GM12891 (cell line): ENCODE results near the gene ZGLP1.

Experiments
- POLR2A ChIP-seq: IDR thresholded peaks from 2 replicates; pipeline ENCODE4 v1.6.1; 2011; ENCODE audit warnings: low read depth, low read length, control low read depth
- POLR2AphosphoS5 ChIP-seq: IDR thresholded peaks from 2 replicates; pipeline ENCODE4 v1.6.1; 2011; ENCODE audit warnings: low read depth, low read length, control low read depth

DNA sequence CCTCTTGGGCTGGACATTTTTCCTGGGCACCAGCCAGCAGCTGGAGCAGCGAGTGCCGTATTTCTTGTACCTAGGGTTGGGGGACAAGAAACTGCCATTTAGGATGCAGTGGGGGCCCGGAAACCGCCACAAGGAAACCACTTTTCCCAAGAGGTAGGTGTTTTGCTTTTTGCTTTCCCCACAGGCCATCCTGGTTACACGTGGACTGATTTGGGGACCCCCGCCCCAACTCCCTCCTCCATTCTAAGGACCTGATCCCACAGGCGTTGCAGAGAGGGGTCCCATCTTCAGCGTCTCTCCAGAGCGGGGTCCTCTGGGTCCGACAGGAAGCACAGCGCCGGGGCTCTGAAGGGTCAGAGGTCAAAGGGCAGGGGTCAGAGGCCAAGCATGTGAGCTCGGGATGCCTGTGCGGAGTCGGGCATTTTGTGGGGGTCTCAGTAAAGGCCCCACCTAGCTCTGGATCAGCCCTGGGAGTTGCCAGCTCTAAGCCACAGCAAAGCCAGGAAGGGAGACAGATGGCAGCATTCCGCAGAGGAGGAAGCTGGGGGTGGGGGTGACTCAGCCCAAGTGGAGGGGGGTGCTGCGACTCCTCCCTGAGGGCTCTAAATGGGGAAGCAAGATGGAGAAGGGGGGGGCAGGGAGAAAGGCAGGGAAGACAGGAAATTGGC, 4.3 kb downstream of the ZGLP1 start:
- TF ChIP-seq POLR2A (no peak), POLR2AphosphoS5 (no peak)
